Left ventricle myocardium inferior (tissue), 1 donor: ENCODE measurements around the gene MED13L. TPM values are rescaled to one million over a fixed set of nuclear protein-coding genes. Genes with fewer than 3 reads are reported as not detected.

Experiments used
- DNase-seq: peaks from one replicate; pipeline ENCODE4 v3.0.0-alpha.2; 2020
- H3K27ac ChIP-seq: fragments of 200-600 bp; replicated peaks from 2 replicates; pipeline ENCODE4 v1.8.0; 2021
- H3K27me3 ChIP-seq: fragments of 200-600 bp; 2 replicates; pipeline ENCODE4 v1.8.0; 2021; ENCODE audit warnings: low read depth
- H3K36me3 ChIP-seq: fragments of 200-600 bp; 2 replicates; pipeline ENCODE4 v1.8.0; 2021
- H3K4me1 ChIP-seq: fragments of 200-600 bp; 2 replicates; pipeline ENCODE4 v1.8.0; 2021
- H3K4me3 ChIP-seq: fragments of 200-600 bp; 2 replicates; pipeline ENCODE4 v1.8.0; 2021; ENCODE audit warnings: mild to moderate bottlenecking, moderate library complexity
- H3K9me3 ChIP-seq: fragments of 200-600 bp; replicated peaks from 2 replicates; pipeline ENCODE4 v1.8.0; 2021
- CTCF ChIP-seq: fragments of 200-600 bp; IDR thresholded peaks from 2 replicates; pipeline ENCODE4 v1.8.0; 2021; ENCODE audit warnings: antibody characterized with exemption, mild to moderate bottlenecking, borderline replicate concordance
- intact Hi-C: fragments of 100-400 bp; cut with micrococcal nuclease; formaldehyde crosslinking; loops from one replicate; pipeline ENCODE4 v1.11.0; 2022
- total RNA-seq: library from RNA; stranded (reverse); fragmentation: NEBNext Ultra II Directional; extraction: Animal tissue kit (Norgen Biotek cat#: 25700); gene quantifications from one replicate; pipeline ENCODE4 v1.2.1, GENCODE V29; 2021
- donor health status: DM: no; HTN: yes; CAD: no; lungs with severe emphysema.

Gene MED13L
- total RNA-seq, 1 donor from 2014 or later = 55.0 TPM

- peaks cover 53% of the 10 kb centered on the region for H3K36me3 ChIP-seq
- intact Hi-C loops = no loop called here
- H3K4me1 ChIP-seq = peaks cover 19% of the 10 kb centered on the region
- no peaks in the 10 kb centered on the region for H3K9me3 ChIP-seq
- H3K27ac ChIP-seq = no peak overlapping the region
- TF ChIP-seq CTCF = no peak
- no peak overlapping the region for H3K4me3 ChIP-seq
- H3K27me3 ChIP-seq = no peaks in the 10 kb centered on the region
- no peak for DNase-seq
Measured at GRCh38 chr12:115988625-115989563, 288.6 kb downstream of the MED13L start.

- no peak overlapping the region for H3K4me3 ChIP-seq
- intact Hi-C loops = no loop called here
- peaks cover 19% of the 10 kb centered on the region for H3K4me1 ChIP-seq
- no peak for DNase-seq
- H3K27me3 ChIP-seq = no peaks in the 10 kb centered on the region
- no peak for TF ChIP-seq CTCF
- peaks cover 57% of the 10 kb centered on the region for H3K36me3 ChIP-seq
- no peaks in the 10 kb centered on the region for H3K9me3 ChIP-seq
- H3K27ac ChIP-seq = no peak overlapping the region
Measured at GRCh38 chr12:115988212-115988611, 289.3 kb downstream of the MED13L start.

- no peaks in the 10 kb centered on the region for H3K9me3 ChIP-seq
- intact Hi-C loops = no loop called here
- H3K4me3 ChIP-seq = no peak overlapping the region
- H3K27ac ChIP-seq = no peak overlapping the region
- H3K36me3 ChIP-seq = peaks cover 70% of the 10 kb centered on the region
- DNase-seq = no peak
- H3K27me3 ChIP-seq = no peaks in the 10 kb centered on the region
- H3K4me1 ChIP-seq = peaks cover 22% of the 10 kb centered on the region
- TF ChIP-seq CTCF = no peak
Measured at GRCh38 chr12:115984616-115985015, 292.9 kb downstream of the MED13L start.

- DNase-seq = no peak
- peaks cover 76% of the 10 kb centered on the region for H3K36me3 ChIP-seq
- H3K4me1 ChIP-seq = peaks cover 23% of the 10 kb centered on the region
- no peak overlapping the region for H3K4me3 ChIP-seq
- H3K27me3 ChIP-seq = no peaks in the 10 kb centered on the region
- no peaks in the 10 kb centered on the region for H3K9me3 ChIP-seq
- intact Hi-C loops = no loop called here
- H3K27ac ChIP-seq = no peak overlapping the region
- TF ChIP-seq CTCF = peak; percentile 40
Measured at GRCh38 chr12:115983226-115983798, 294.2 kb downstream of the MED13L start.

- H3K4me1 ChIP-seq = peaks cover 12% of the 10 kb centered on the region
- no peaks in the 10 kb centered on the region for H3K27me3 ChIP-seq
- intact Hi-C loops = no loop called here
- H3K36me3 ChIP-seq = peaks cover 59% of the 10 kb centered on the region
- no peak overlapping the region for H3K27ac ChIP-seq
- no peak for DNase-seq
- no peak for TF ChIP-seq CTCF
- H3K4me3 ChIP-seq = no peak overlapping the region
- H3K9me3 ChIP-seq = no peaks in the 10 kb centered on the region
Measured at GRCh38 chr12:115980339-115980738, 297.2 kb downstream of the MED13L start.
